Neuronal stem cell (in vitro differentiated cells): ENCODE measurements around the gene PDE6B.

Experiments used
- DNase-seq: peaks from one replicate; pipeline ENCODE4 v3.0.0-alpha.2; 2013; ENCODE audit warnings: low spot score
- H2AFZ ChIP-seq: one replicate; pipeline ENCODE4 v1.6.1; 2013; ENCODE audit warnings: mild to moderate bottlenecking, low read length, inconsistent platforms
- H2AK5ac ChIP-seq: 2 replicates; pipeline ENCODE4 v1.6.1; 2013; ENCODE audit warnings: low read depth, mild to moderate bottlenecking, inconsistent platforms, low read length, moderate library complexity, mixed read lengths
- H2BK120ac ChIP-seq: 2 replicates; pipeline ENCODE4 v1.6.1; 2013; ENCODE audit warnings: low read depth, mild to moderate bottlenecking, inconsistent platforms, low read length, moderate library complexity, mixed read lengths
- H2BK12ac ChIP-seq: one replicate; pipeline ENCODE4 v1.6.1; 2013; ENCODE audit warnings: low read length, inconsistent platforms
- H2BK15ac ChIP-seq: 2 replicates; pipeline ENCODE4 v1.6.1; 2013; ENCODE audit warnings: mild to moderate bottlenecking, low read length, inconsistent platforms, mixed read lengths
- H2BK5ac ChIP-seq: one replicate; pipeline ENCODE4 v1.6.1; 2013; ENCODE audit warnings: inconsistent platforms, mild to moderate bottlenecking, low read length, moderate library complexity
- H3K14ac ChIP-seq: one replicate; pipeline ENCODE4 v1.6.1; 2013; ENCODE audit warnings: low read length, inconsistent platforms
- H3K18ac ChIP-seq: 2 replicates; pipeline ENCODE4 v1.6.1; 2013; ENCODE audit warnings: low read length, inconsistent platforms
- H3K23ac ChIP-seq: 2 replicates; pipeline ENCODE4 v1.6.1; 2013; ENCODE audit warnings: low read depth, mild to moderate bottlenecking, mixed read lengths, low read length, inconsistent platforms; ENCODE audit not compliant: poor library complexity
- H3K27ac ChIP-seq: replicated peaks from 3 replicates; pipeline ENCODE4 v1.5.1; 2013; ENCODE audit warnings: low read length, inconsistent platforms
- H3K27me3 ChIP-seq, 3 experiments: 2 replicates each; pipeline ENCODE4 v1.6.1; 2013; ENCODE audit warnings: low read length in 3 of 3, mild to moderate bottlenecking in 2 of 3, inconsistent platforms in 1 of 3, low read depth in 1 of 3, mixed read lengths in 1 of 3, moderate library complexity in 1 of 3; ENCODE audit not compliant: control insufficient read depth in 3 of 3, insufficient read depth in 3 of 3
- H3K36me3 ChIP-seq, 2 donors: replicated peaks in 1 of 2; 2 replicates each; pipeline ENCODE4 v1.6.1; 2013; ENCODE audit warnings: low read length in 2 of 2; ENCODE audit not compliant: control insufficient read depth in 2 of 2, insufficient read depth in 2 of 2
- H3K4ac ChIP-seq: 2 replicates; pipeline ENCODE4 v1.6.1; 2013; ENCODE audit warnings: inconsistent platforms, mild to moderate bottlenecking, low read length, moderate library complexity
- H3K4me1 ChIP-seq, 2 donors: 1 replicate in 1 of 2; 2 replicates in 1 of 2; pipeline ENCODE4 v1.6.1; 2013; ENCODE audit warnings: low read length in 2 of 2, low read depth in 1 of 2; ENCODE audit not compliant: control insufficient read depth in 2 of 2, insufficient read depth in 1 of 2
- H3K4me2 ChIP-seq: one replicate; pipeline ENCODE4 v1.6.1; 2013; ENCODE audit warnings: mild to moderate bottlenecking, low read length, inconsistent platforms; ENCODE audit not compliant: insufficient read depth, poor library complexity, severe bottlenecking
- H3K4me3 ChIP-seq, 2 donors: 2 replicates each; pipeline ENCODE4 v1.5.1; 2013; ENCODE audit warnings: low read length in 2 of 2, mild to moderate bottlenecking in 2 of 2, inconsistent platforms in 1 of 2, moderate library complexity in 1 of 2
- H3K79me1 ChIP-seq: one replicate; pipeline ENCODE4 v1.6.1; 2013; ENCODE audit warnings: low read depth, mild to moderate bottlenecking, inconsistent platforms, low read length, moderate library complexity
- H3K9ac ChIP-seq: one replicate; pipeline ENCODE4 v1.6.1; 2013; ENCODE audit warnings: mild to moderate bottlenecking, low read depth, low read length, inconsistent platforms; ENCODE audit not compliant: poor library complexity
- H3K9me3 ChIP-seq, 2 donors: replicated peaks in 1 of 2; 2 replicates each; pipeline versions ENCODE3 to v1.6.1; 2013; ENCODE audit warnings: low read length in 2 of 2, mild to moderate bottlenecking in 2 of 2, inconsistent platforms in 1 of 2, low read depth in 1 of 2, mixed read lengths in 1 of 2, moderate library complexity in 1 of 2; ENCODE audit not compliant: control insufficient read depth in 2 of 2, insufficient read depth in 1 of 2
- H4K8ac ChIP-seq: one replicate; pipeline ENCODE4 v1.6.1; 2013; ENCODE audit warnings: low read depth, mild to moderate bottlenecking, inconsistent platforms, low read length, moderate library complexity
- H4K91ac ChIP-seq: one replicate; pipeline ENCODE4 v1.6.1; 2013; ENCODE audit warnings: low read length, low read depth, mild to moderate bottlenecking, inconsistent platforms; ENCODE audit not compliant: poor library complexity
- WGBS, 2 donors: extraction: QIAGEN DNeasy Blood & Tissue Kit; methylation state at CpG; one replicate each; pipeline ENCODE4 v1.1.7; 2013; ENCODE audit warnings: missing lambda C conversion rate in 2 of 2, mixed read lengths in 1 of 2; ENCODE audit not compliant: insufficient read length in 2 of 2, insufficient replicate concordance in 1 of 2; ENCODE audit errors: extremely low coverage in 2 of 2; 5-methylcytosine and 5-hydroxymethylcytosine counted together

PDE6B gene

DNA sequence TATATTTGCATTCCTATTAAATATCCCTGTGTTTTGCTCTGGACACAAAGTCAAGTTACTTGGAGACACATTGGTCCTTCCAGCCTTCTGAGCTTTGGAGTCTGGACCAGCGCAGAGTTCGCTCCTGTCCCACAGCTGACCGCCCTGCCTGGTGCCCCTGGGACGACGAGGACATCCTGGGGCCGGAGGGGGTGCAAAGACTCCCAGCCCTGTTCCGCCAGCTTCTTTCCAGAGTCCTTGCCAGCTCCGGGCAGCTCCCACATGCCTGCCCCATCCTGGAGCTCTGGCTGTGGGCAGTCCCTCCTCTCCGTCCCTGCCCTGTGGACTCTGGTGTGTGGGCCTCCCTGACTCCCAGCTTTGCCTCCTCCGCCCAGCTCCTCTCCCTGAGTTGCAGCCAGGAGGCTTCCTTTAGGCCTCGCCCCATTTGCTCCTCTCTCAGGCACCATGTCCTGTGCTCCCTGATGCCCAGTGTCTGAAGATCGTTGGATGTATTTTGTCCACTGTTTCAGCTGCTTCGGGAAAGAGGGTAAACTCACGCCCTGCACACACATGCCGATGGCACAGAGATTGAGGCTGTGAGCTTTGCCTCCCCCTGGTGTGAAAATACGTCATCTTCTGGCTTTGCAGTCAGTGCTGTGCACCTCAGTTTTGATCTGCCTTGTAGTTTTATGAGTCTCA is 75.4 kb downstream of the PDE6B start:
- no peak overlapping the region for H2BK15ac ChIP-seq
- no peak for DNase-seq
- H4K91ac ChIP-seq = no peak overlapping the region
- H2AK5ac ChIP-seq = peak overlapping the region; percentile 17
- no peak overlapping the region for H2BK5ac ChIP-seq
- H3K4ac ChIP-seq = no peak overlapping the region
- H2BK12ac ChIP-seq = no peak overlapping the region
- no peaks in the 10 kb centered on the region for H3K36me3 ChIP-seq
- H3K79me1 ChIP-seq = no peaks in the 10 kb centered on the region
- no peak overlapping the region for H3K14ac ChIP-seq
- no peak overlapping the region for H3K4me2 ChIP-seq
- no peak overlapping the region for H2BK120ac ChIP-seq
- WGBS, 2 donors = no CpG with 5 or more reads among the region's 16 CpGs
- H3K4me3 ChIP-seq = no peak overlapping the region
- H3K18ac ChIP-seq = no peak overlapping the region
- H3K4me1 ChIP-seq = peaks cover 3 to 6% of the 10 kb centered on the region in 2 donors
- H4K8ac ChIP-seq = no peak overlapping the region
- peaks cover 0 to 2% of the 10 kb centered on the region in 2 donors for H3K9me3 ChIP-seq
- no peak overlapping the region for H3K27ac ChIP-seq
- H2AFZ ChIP-seq = no peak overlapping the region
- H3K9ac ChIP-seq = no peak overlapping the region
- no peak overlapping the region for H3K23ac ChIP-seq
- peaks cover 0 to 2% (median 0%) of the 10 kb centered on the region in 3 experiments for H3K27me3 ChIP-seq

DNA sequence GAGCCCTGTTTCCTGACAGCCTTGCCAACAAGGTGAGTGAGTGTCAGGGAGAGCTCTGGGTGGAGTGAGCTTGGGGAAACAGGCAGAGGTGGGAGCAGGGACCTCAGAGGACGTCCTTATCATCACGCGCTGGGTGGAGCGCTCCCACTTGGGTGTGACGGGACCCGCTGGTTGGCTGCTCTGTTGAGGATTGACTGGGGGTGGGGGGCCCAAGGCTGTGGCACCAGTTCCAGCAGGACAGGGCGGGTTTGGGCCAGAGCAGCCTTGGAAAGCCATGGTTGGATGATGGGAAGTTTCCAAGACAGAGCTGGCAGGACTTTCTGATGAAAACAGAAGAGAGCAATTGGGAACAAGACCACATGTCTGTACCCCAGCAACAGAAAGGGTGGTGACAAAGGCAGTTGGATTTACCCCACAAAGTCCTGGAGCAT is 77.3 kb downstream of the PDE6B start:
- no peak overlapping the region for H3K4ac ChIP-seq
- H2BK12ac ChIP-seq = no peak overlapping the region
- peaks cover 0 to 2% (median 0%) of the 10 kb centered on the region in 3 experiments for H3K27me3 ChIP-seq
- H3K4me3 ChIP-seq = peak overlapping the region in 1 of 2 donors; percentile 16
- H3K9ac ChIP-seq = no peak overlapping the region
- no peak overlapping the region for H4K91ac ChIP-seq
- H3K36me3 ChIP-seq = no peaks in the 10 kb centered on the region
- no peak overlapping the region for H3K23ac ChIP-seq
- no CpG with 5 or more reads among the region's 7 CpGs for WGBS, 2 donors
- no peak overlapping the region for H2BK120ac ChIP-seq
- peaks cover 4% of the 10 kb centered on the region for H3K79me1 ChIP-seq
- peaks cover 7 to 12% of the 10 kb centered on the region in 2 donors for H3K4me1 ChIP-seq
- peaks cover 0 to 2% of the 10 kb centered on the region in 2 donors for H3K9me3 ChIP-seq
- no peak overlapping the region for H3K14ac ChIP-seq
- H2BK5ac ChIP-seq = no peak overlapping the region
- H3K18ac ChIP-seq = no peak overlapping the region
- H4K8ac ChIP-seq = no peak overlapping the region
- H2AK5ac ChIP-seq = no peak overlapping the region
- DNase-seq = no peak
- H2AFZ ChIP-seq = peak overlapping the region; percentile 7
- H2BK15ac ChIP-seq = no peak overlapping the region
- H3K27ac ChIP-seq = no peak overlapping the region
- no peak overlapping the region for H3K4me2 ChIP-seq

DNA sequence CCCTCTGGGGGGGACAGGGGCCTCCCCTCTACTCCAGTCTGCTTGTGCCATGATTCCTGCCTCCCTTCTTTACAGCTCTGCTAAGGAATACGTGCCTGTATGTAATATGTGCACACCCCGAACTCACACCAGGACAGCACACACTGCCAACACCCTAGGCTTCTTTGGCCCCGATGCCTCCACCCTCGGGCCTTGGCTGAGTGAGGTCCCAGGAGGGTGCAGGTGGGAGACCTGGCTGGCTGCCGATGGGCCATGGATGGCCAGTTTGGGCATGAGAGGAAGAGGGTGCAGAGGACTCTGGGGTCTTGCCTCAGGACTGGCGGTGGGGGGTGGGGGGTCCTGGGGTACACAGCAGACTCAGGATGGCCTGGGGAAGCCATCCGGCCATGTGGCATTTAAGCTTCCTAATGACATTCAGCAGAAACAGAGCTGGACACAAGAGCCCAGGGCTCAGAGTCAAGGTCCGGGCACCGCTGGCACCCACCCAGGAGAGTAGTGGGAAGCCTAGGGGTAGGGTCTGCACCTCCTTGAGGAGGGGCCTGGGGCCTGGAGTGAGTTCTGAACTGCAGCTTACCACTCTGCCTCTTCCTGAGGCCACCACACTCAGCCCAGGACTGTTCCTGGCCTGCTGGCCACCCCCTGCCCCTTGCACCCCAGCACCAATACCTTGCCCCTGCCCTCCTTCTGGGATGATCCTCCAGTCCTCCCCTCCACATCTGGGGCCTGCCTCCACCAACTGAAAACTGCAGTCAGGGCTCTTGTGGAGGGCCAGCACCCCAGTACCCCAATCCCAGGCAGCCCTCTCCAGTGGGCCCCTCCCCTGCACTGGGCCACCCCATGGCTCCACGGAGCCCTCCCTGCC is 78.2 kb downstream of the PDE6B start:
- no peak overlapping the region for H3K27ac ChIP-seq
- H3K4ac ChIP-seq = no peak overlapping the region
- H3K4me2 ChIP-seq = no peak overlapping the region
- H3K14ac ChIP-seq = peak overlapping the region; percentile 56
- no peak overlapping the region for H2BK15ac ChIP-seq
- peaks cover 9 to 12% of the 10 kb centered on the region in 2 donors for H3K4me1 ChIP-seq
- H4K91ac ChIP-seq = no peak overlapping the region
- H2AK5ac ChIP-seq = peak overlapping the region; percentile 82
- H4K8ac ChIP-seq = no peak overlapping the region
- DNase-seq = no peak
- H2BK120ac ChIP-seq = no peak overlapping the region
- H3K4me3 ChIP-seq = no peak overlapping the region
- no peak overlapping the region for H2AFZ ChIP-seq
- peak overlapping the region; percentile 10 for H2BK12ac ChIP-seq
- peaks cover 0 to 9% of the 10 kb centered on the region in 2 donors for H3K9me3 ChIP-seq
- no peak overlapping the region for H3K18ac ChIP-seq
- H3K27me3 ChIP-seq = peaks cover 0 to 2% (median 0%) of the 10 kb centered on the region in 3 experiments
- peaks cover 9% of the 10 kb centered on the region for H3K79me1 ChIP-seq
- H3K9ac ChIP-seq = no peak overlapping the region
- H3K23ac ChIP-seq = peak overlapping the region; percentile 65
- H3K36me3 ChIP-seq = peaks cover 2 to 6% of the 10 kb centered on the region in 2 donors
- WGBS, 2 donors = no CpG with 5 or more reads among the region's 10 CpGs
- H2BK5ac ChIP-seq = peak overlapping the region; percentile 50
